ENCODE measurements around the gene PRKAR1B. TPM values are rescaled to one million over a fixed set of nuclear protein-coding genes. Genes with fewer than 3 reads are reported as not detected.

PRKAR1B gene
- total RNA-seq, 1 donor from 2014 or later, result 14.0 TPM

DNA sequence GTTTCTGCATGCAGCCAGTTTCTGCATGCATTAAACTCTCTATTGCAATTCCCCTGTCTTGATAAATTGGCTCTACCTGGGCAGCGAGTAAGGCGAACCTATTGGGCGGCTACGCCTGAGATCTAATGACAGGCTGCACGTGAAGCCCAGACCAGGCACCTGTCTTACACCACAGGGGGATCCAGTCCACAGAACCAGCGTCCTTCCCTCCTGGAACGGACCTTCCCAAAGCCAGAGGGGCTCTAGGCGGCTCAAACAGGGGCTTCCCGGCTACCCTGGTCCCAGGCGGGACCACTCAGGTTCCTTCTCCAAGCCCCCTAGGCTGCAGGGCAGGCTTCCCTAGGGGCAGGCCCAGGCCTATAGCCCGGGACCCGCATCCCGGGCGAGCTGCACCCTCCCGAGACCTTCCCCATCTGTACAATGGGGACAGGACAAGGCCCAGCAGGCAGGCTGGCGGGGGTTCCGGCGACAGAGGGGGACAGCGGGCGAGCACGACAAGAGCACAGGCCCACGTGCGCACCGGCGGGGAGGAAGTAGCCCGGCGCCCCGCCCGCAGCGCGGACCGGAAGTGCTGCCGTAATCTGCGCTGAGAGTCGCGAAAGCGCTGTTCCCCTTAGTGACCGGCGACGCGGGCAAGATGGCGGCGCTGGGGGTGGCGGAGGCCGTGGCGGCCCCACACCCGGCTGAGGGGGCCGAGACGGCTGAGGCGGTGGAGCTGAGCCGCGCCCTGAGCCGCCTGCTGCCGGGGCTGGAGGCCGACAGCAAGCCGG, 812 bp downstream of the PRKAR1B start, which contains the start of gene DNAAF5:
TSS of gene DNAAF5 (plus strand) at position 616 of the 770 bp plus-strand sequence. CDS start at position 638, 22 bp downstream.
- H3K36me3 ChIP-seq (ENCODE audit: control insufficient read depth, insufficient read depth, low read length), result no peaks in the 10 kb centered on the region
- peak within 1 kb of the TSS; percentile 48 for H3K4me3 ChIP-seq (ENCODE audit: low read depth, low read length)
- no peaks in the 10 kb centered on the region for H3K27me3 ChIP-seq (ENCODE audit: control insufficient read depth, insufficient read depth, low read length)
- TF ChIP-seq, protein P1, sequence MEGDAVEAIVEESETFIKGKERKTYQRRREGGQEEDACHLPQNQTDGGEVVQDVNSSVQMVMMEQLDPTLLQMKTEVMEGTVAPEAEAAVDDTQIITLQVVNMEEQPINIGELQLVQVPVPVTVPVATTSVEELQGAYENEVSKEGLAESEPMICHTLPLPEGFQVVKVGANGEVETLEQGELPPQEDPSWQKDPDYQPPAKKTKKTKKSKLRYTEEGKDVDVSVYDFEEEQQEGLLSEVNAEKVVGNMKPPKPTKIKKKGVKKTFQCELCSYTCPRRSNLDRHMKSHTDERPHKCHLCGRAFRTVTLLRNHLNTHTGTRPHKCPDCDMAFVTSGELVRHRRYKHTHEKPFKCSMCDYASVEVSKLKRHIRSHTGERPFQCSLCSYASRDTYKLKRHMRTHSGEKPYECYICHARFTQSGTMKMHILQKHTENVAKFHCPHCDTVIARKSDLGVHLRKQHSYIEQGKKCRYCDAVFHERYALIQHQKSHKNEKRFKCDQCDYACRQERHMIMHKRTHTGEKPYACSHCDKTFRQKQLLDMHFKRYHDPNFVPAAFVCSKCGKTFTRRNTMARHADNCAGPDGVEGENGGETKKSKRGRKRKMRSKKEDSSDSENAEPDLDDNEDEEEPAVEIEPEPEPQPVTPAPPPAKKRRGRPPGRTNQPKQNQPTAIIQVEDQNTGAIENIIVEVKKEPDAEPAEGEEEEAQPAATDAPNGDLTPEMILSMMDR (IDR thresholded peaks at IDR 0.05; ENCODE audit: insufficient read depth, low read length, severe bottlenecking), result no peak
- DNase-seq (ENCODE audit: low read depth) (peak; percentile 59), FAIRE-seq (no peak)

DNA sequence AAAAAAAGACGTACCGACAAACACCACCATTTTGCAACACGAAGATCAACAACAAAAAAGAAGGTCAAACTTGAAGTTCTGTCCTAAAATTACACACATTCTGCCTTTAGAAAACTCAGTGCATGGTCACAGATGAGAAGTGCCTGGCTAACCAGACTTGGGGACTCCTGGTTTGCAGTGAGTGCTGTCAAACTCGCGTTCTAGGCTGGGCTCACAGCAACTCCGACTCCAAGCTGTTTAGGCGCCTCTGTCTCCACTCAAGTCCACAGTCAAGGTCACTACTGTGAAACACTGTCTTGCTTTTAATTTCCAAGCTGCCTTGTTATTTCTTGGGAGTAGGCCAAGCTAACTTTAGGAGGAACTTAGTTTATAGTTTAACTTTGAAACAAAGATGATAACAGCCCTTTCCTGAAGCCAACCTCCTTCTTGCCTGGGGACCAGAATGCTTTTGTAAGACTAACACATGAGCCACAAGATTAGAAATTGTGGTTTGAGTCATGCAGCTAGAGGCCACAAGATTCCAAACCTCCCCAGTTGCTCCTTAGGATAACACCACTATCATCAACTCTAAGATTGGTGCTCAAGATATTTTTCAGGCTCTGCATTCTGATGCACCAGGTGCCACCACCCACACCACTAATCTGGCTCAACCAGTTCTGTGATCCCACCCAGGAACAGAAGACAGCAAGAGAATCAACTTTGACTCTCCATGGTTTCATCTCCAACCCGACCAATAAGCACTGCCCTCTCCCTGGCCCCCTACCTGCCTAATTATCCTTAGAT, 1.7 kb downstream of the PRKAR1B start:
- DNase-seq (ENCODE audit: low read depth) (peak; percentile 55), FAIRE-seq (no peak)
- Histone ChIP-seq H3K4me3 (ENCODE audit: low read depth, low read length) (no peak overlapping the region), H3K36me3 (ENCODE audit: control insufficient read depth, insufficient read depth, low read length) (no peaks in the 10 kb centered on the region), H3K27me3 (ENCODE audit: control insufficient read depth, insufficient read depth, low read length) (no peaks in the 10 kb centered on the region)
- TF ChIP-seq, protein P1 (IDR thresholded peaks at IDR 0.05; ENCODE audit: insufficient read depth, low read length, severe bottlenecking), result no peak

DNA sequence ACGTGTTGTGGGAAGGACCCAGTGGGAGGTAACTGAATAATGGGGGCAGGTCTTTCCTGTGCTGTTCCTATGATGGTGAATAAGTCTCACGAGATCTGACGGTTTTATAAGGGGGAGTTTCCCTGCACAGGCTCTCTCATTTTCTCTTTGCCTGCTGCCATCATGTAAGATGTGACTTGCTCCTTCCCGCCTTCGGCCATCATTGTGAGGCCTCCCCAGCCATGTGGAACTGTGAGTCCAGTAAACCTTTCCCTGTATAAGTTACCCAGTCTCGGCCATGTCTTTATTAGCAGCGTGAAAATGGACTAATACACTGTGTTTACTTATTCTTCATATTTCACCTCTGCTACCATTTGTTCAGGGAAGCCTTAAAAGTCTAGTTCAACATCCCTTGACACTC, 2.8 kb downstream of the PRKAR1B start:
- no peaks in the 10 kb centered on the region for H3K27me3 ChIP-seq (ENCODE audit: control insufficient read depth, insufficient read depth, low read length)
- DNase-seq (ENCODE audit: low read depth), result no peak
- TF ChIP-seq, protein P1 (IDR thresholded peaks at IDR 0.05; ENCODE audit: insufficient read depth, low read length, severe bottlenecking), result no peak
- no peak overlapping the region for H3K4me3 ChIP-seq (ENCODE audit: low read depth, low read length)
- FAIRE-seq, result no peak
- H3K36me3 ChIP-seq (ENCODE audit: control insufficient read depth, insufficient read depth, low read length), result no peaks in the 10 kb centered on the region

DNA sequence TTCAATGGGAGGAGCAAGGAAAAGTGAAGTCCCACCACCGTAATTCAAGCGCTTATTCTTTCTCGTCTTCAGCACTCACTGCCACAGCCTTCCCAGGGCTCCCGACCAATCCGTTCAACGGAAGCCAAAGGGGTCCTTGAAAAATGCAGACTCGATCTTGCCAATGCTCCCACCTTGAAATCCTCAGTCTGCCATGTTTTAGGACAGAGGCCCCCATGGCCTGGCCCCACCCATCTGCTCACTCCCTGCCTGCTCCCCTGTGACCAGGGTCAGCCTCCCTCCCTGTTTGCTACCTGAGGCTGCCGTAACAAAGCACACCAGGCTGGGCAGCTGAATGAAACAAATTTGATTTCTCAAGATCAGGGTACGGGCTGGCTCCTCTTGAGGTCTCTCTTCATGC, 3.5 kb downstream of the PRKAR1B start:
- TF ChIP-seq, protein P1 (IDR thresholded peaks at IDR 0.05; ENCODE audit: insufficient read depth, low read length, severe bottlenecking), result no peak
- DNase-seq (ENCODE audit: low read depth), result no peak

DNA sequence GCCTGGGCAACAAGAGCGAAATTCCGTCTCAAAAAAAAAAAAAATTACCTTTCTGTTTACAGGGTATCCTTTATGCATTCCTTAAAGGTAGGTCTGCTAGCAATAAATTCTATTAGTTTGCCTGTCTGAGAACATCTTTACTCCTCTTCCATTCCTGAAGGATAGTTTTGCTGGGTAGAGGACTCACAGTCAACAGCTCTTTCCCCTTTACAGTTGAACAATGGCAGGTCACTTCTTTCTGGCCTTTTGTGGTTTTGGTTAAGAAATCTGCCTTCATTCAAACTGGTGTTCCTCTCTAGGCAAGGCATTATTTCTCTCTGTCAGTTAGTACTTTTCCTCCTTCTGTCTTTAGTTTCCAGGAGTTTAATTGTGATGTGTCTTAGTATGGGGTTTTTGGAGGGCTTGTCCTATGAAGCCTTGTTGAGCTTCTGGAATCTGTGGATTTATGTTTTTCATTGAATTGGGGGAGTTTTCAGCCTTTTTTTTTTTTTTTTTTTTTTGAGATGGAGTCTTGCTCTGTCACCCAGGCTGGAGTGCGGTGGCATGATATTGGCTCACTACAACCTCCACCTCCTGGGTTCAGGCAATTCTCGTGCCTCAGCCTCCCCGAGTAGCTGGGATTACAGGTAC, 5.3 kb downstream of the PRKAR1B start:
- TF ChIP-seq, protein P1 (IDR thresholded peaks at IDR 0.05; ENCODE audit: insufficient read depth, low read length, severe bottlenecking), result no peak
- H3K36me3 ChIP-seq (ENCODE audit: control insufficient read depth, insufficient read depth, low read length), result no peaks in the 10 kb centered on the region
- DNase-seq (ENCODE audit: low read depth) (no peak), FAIRE-seq (no peak)
- no peaks in the 10 kb centered on the region for H3K27me3 ChIP-seq (ENCODE audit: control insufficient read depth, insufficient read depth, low read length)
- H3K4me3 ChIP-seq (ENCODE audit: low read depth, low read length), result no peak overlapping the region

More for the DNA sequence above, 3.5 kb downstream of the PRKAR1B start:
- no peak for FAIRE-seq
- Histone ChIP-seq H3K36me3 (ENCODE audit: control insufficient read depth, insufficient read depth, low read length) (no peaks in the 10 kb centered on the region), H3K4me3 (ENCODE audit: low read depth, low read length) (no peak overlapping the region), H3K27me3 (ENCODE audit: control insufficient read depth, insufficient read depth, low read length) (no peaks in the 10 kb centered on the region)

Data from bronchial epithelial cell (primary cell).